Fibroblast of lung (primary cell): Measurements from ENCODE around the gene ROM1. TPM values are rescaled to one million over a fixed set of nuclear protein-coding genes. Genes with fewer than 3 reads are reported as not detected.

ENCODE experiments used
- DNase-seq, 2 donors: peaks; one replicate each; pipeline versions ENCODE4 v3.0.0 to v3.0.0-alpha.2; 2010; ENCODE audit warnings: low read depth in 2 of 2
- H2AFZ ChIP-seq: 2 replicates; pipeline ENCODE4 v1.5.1; 2012; ENCODE audit warnings: low read length, control low read depth, inconsistent platforms
- H3K27ac ChIP-seq: 2 replicates; pipeline ENCODE4 v1.5.1; 2011; ENCODE audit warnings: low read length, control low read depth; ENCODE audit not compliant: insufficient read depth
- H3K27me3 ChIP-seq: 2 replicates; pipeline ENCODE4 v1.5.1; 2011; ENCODE audit warnings: mild to moderate bottlenecking, low read length; ENCODE audit not compliant: control insufficient read depth, insufficient read depth
- H3K36me3 ChIP-seq: 2 replicates; pipeline ENCODE4 v1.5.1; 2011; ENCODE audit warnings: low read length; ENCODE audit not compliant: control insufficient read depth, insufficient read depth
- H3K4me1 ChIP-seq: 2 replicates; pipeline ENCODE4 v1.5.1; 2011; ENCODE audit warnings: low read length; ENCODE audit not compliant: control insufficient read depth, insufficient read depth; ENCODE audit errors: extremely low read depth
- H3K4me2 ChIP-seq: 2 replicates; pipeline ENCODE4 v1.5.1; 2011; ENCODE audit warnings: low read length, control low read depth; ENCODE audit not compliant: insufficient read depth; ENCODE audit errors: extremely low read depth
- H3K4me3 ChIP-seq, 4 experiments: fragments of 200-600 bp in 1 of 4; sonication (generic) in 1 of 4; replicated peaks in 1 of 4; 2 replicates each; pipeline ENCODE4 v1.5.1; 2011 to 2016; ENCODE audit warnings: low read length in 4 of 4, low read depth in 3 of 4, mild to moderate bottlenecking in 3 of 4, control low read depth in 2 of 4, inconsistent platforms in 1 of 4, mixed read lengths in 1 of 4; ENCODE audit not compliant: insufficient read depth in 1 of 4; ENCODE audit errors: control extremely low read depth in 1 of 4
- H3K79me2 ChIP-seq: 2 replicates; pipeline ENCODE4 v1.5.1; 2012; ENCODE audit warnings: mild to moderate bottlenecking, low read length, inconsistent platforms; ENCODE audit not compliant: control insufficient read depth, insufficient read depth
- H3K9ac ChIP-seq: 2 replicates; pipeline ENCODE4 v1.5.1; 2011; ENCODE audit warnings: mild to moderate bottlenecking, low read length, control low read depth; ENCODE audit not compliant: insufficient read depth
- H3K9me3 ChIP-seq: 2 replicates; pipeline ENCODE4 v1.5.1; 2012; ENCODE audit warnings: low read depth, low read length; ENCODE audit not compliant: control insufficient read depth, insufficient read depth
- H4K20me1 ChIP-seq: 2 replicates; pipeline ENCODE4 v1.5.1; 2011; ENCODE audit warnings: low read length; ENCODE audit not compliant: control insufficient read depth, insufficient read depth; ENCODE audit errors: extremely low read depth
- EZH2 ChIP-seq: IDR thresholded peaks from 2 replicates; pipeline ENCODE4 v1.5.1; 2012; ENCODE audit warnings: low read length, control low read depth, mild to moderate bottlenecking; ENCODE audit errors: missing control alignments
- polyA plus RNA-seq, 2 donors: library from polyadenylated mRNA; depleted of rRNA in 1 of 2; stranded (reverse) in 1 of 2; unstranded in 1 of 2; fragments of >200 nt; gene quantifications; 2 replicates each; pipeline ENCODE4 v1.2.1, GENCODE V29; 2011 to 2012; ENCODE audit warnings: missing spikeins in 1 of 2
- total RNA-seq: library from RNA; depleted of rRNA; stranded (reverse); fragments of >200 nt; gene quantifications from 2 replicates; pipeline ENCODE4 v1.2.1, GENCODE V29; 2014
- TF ChIP-seq, protein P1 (sequence below), 2 donors: IDR thresholded peaks in 1 of 2; conservative IDR thresholded peaks in 1 of 2; 1 replicate in 1 of 2; 2 replicates in 1 of 2; pipeline ENCODE4 v1.5.1; 2011 to 2012; ENCODE audit warnings: low read length in 2 of 2, control low read depth in 1 of 2, inconsistent platforms in 1 of 2, low read depth in 1 of 2, mild to moderate bottlenecking in 1 of 2

ROM1 gene
- total and polyA plus RNA-seq, 2 donors (not counting 1 experiment from before 2014, with no cell fraction given), result 1.7 to 9.9 TPM

DNA sequence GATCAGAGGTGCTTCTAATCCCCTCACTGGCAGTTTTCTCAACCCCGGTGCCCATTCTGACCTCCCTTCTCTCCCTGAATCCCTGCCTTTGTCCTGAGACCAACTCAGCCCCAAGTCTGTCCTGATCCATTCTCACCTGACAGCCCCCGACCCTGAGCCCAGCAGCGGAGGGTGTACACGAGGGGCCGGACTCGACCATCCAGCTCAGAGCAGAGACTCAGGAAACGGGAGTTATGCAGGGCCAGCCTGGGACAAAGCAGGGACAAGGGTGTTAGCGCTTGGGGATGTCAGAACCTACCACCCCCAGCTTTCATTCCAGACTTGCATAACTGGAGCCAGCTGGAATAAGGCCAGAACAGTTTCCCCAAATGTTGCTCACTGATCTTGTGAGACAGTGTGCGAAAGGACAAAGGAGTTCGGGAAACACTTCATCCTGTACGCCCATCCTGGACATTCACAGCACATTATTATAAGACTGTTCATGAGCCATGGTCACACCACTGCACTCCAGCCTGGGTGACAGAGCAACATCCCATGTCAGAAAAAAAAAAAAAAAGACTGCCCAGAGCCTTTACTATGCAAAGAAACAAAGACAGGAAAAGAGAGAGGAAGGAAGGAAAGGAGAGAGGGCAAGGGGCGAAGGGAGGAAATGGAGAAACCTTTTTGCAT lies 35.9 kb upstream of the ROM1 start:
- H3K4me3 ChIP-seq, result no peak overlapping the region
- peaks cover 3% of the 10 kb centered on the region for H3K36me3 ChIP-seq
- no peak overlapping the region for H3K27ac ChIP-seq
- H2AFZ ChIP-seq, result no peak overlapping the region
- H3K79me2 ChIP-seq, result peaks cover 29% of the 10 kb centered on the region
- no peak for DNase-seq
- no peak overlapping the region for H3K4me2 ChIP-seq
- H3K9me3 ChIP-seq, result no peaks in the 10 kb centered on the region
- H3K9ac ChIP-seq, result no peak overlapping the region
- no peaks in the 10 kb centered on the region for H4K20me1 ChIP-seq
- H3K4me1 ChIP-seq, result peaks cover 6% of the 10 kb centered on the region
- TF ChIP-seq, protein P1, sequence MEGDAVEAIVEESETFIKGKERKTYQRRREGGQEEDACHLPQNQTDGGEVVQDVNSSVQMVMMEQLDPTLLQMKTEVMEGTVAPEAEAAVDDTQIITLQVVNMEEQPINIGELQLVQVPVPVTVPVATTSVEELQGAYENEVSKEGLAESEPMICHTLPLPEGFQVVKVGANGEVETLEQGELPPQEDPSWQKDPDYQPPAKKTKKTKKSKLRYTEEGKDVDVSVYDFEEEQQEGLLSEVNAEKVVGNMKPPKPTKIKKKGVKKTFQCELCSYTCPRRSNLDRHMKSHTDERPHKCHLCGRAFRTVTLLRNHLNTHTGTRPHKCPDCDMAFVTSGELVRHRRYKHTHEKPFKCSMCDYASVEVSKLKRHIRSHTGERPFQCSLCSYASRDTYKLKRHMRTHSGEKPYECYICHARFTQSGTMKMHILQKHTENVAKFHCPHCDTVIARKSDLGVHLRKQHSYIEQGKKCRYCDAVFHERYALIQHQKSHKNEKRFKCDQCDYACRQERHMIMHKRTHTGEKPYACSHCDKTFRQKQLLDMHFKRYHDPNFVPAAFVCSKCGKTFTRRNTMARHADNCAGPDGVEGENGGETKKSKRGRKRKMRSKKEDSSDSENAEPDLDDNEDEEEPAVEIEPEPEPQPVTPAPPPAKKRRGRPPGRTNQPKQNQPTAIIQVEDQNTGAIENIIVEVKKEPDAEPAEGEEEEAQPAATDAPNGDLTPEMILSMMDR (conservative IDR thresholded peaks at IDR 0.05 in 1 of 2, IDR thresholded peaks at IDR 0.05 in 1 of 2; ENCODE audit: low read depth in 1 of 2, low read length in 2 of 2), result no peak
- no peak for TF ChIP-seq EZH2
- H3K27me3 ChIP-seq, result no peaks in the 10 kb centered on the region

DNA sequence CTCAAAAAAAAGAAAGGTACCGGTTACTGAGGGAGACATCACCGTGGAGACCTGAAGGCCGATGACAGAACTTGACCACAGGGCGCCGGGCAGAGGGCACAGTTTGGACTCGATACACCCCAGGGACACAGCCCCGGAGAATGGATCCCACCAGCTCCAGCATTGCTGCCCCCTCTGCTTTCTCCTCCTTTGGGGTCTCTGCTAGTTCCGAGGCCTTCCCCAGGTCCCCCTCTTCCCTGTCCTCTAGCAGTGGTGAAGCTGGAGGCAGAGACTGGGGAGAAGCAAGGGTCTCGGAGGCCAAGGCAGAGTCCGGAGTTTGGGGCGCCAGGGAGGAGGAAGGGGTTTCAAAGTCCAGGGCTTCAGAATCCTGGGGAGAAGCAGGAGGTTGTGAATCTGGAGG lies 34.5 kb upstream of the ROM1 start:
- H3K4me1 ChIP-seq, result peaks cover 6% of the 10 kb centered on the region
- no peak overlapping the region for H3K4me3 ChIP-seq
- no peak overlapping the region for H3K27ac ChIP-seq
- no peaks in the 10 kb centered on the region for H3K9me3 ChIP-seq
- H2AFZ ChIP-seq, result no peak overlapping the region
- no peak overlapping the region for H3K9ac ChIP-seq
- TF ChIP-seq EZH2, result no peak
- TF ChIP-seq, protein P1 (conservative IDR thresholded peaks at IDR 0.05 in 1 of 2, IDR thresholded peaks at IDR 0.05 in 1 of 2; ENCODE audit: low read depth in 1 of 2, low read length in 2 of 2), result no peak
- peaks cover 3% of the 10 kb centered on the region for H3K36me3 ChIP-seq
- H3K27me3 ChIP-seq, result no peaks in the 10 kb centered on the region
- no peak for DNase-seq
- no peaks in the 10 kb centered on the region for H4K20me1 ChIP-seq
- H3K4me2 ChIP-seq, result no peak overlapping the region
- H3K79me2 ChIP-seq, result peaks cover 16% of the 10 kb centered on the region

DNA sequence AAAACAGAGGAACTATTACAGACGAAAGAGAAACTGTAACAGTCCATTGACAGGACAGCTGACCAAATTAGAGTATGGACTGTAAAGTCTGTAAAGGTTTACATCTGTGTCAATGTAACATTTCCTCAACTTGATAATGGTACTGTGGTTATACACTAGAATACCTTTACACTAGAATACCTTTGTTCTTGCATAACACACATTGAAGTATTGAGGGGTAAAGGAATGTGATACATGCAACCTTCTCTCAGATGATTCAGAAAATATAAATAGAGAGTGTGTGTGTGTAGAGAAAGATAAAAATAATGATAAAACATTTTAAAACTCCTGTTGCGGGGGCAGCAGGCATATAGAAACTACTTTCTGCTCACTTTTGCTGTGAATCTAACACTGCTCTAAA lies 33.8 kb upstream of the ROM1 start:
- H3K4me3 ChIP-seq, result no peak overlapping the region
- TF ChIP-seq, protein P1 (conservative IDR thresholded peaks at IDR 0.05 in 1 of 2, IDR thresholded peaks at IDR 0.05 in 1 of 2; ENCODE audit: low read depth in 1 of 2, low read length in 2 of 2), result no peak
- TF ChIP-seq EZH2, result no peak

More for the DNA sequence above, 33.8 kb upstream of the ROM1 start:
- peak in 1 of 2 donors; percentile 57 for DNase-seq
- peaks cover 15% of the 10 kb centered on the region for H3K79me2 ChIP-seq
- no peak overlapping the region for H3K9ac ChIP-seq
- H3K27me3 ChIP-seq, result no peaks in the 10 kb centered on the region
- no peaks in the 10 kb centered on the region for H3K9me3 ChIP-seq
- H3K4me2 ChIP-seq, result no peak overlapping the region
- no peaks in the 10 kb centered on the region for H4K20me1 ChIP-seq
- H3K27ac ChIP-seq, result no peak overlapping the region
- H2AFZ ChIP-seq, result no peak overlapping the region
- peaks cover 3% of the 10 kb centered on the region for H3K36me3 ChIP-seq
- H3K4me1 ChIP-seq, result peaks cover 6% of the 10 kb centered on the region
